Parathyroid adenoma (tissue), 2 donors: Measurements from ENCODE around the gene YPEL5.

Source experiments
- H2AFZ ChIP-seq: fragments of 300-600 bp; sonication (generic); one replicate; pipeline ENCODE4 v1.7.0; 2017; ENCODE audit warnings: antibody characterized with exemption, mild to moderate bottlenecking
- H3K27ac ChIP-seq: fragments of 300-600 bp; sonication (generic); one replicate; pipeline ENCODE4 v1.7.0; 2017
- H3K27me3 ChIP-seq: fragments of 300-600 bp; sonication (generic); one replicate; pipeline ENCODE4 v1.7.0; 2017; ENCODE audit warnings: low read length; ENCODE audit not compliant: control insufficient read depth, insufficient read depth
- H3K36me3 ChIP-seq: fragments of 300-600 bp; sonication (generic); one replicate; pipeline ENCODE4 v1.7.0; 2017; ENCODE audit warnings: low read length; ENCODE audit not compliant: control insufficient read depth, insufficient read depth
- H3K4me1 ChIP-seq: fragments of 300-600 bp; sonication (generic); one replicate; pipeline ENCODE4 v1.7.0; 2017; ENCODE audit warnings: control low read depth
- H3K4me2 ChIP-seq: fragments of 300-600 bp; sonication (generic); one replicate; pipeline ENCODE4 v1.7.0; 2017; ENCODE audit warnings: low read length
- H3K4me3 ChIP-seq: fragments of 300-600 bp; sonication (generic); one replicate; pipeline ENCODE4 v1.7.0; 2017; ENCODE audit warnings: low read depth, low read length
- H3K79me2 ChIP-seq: fragments of 300-600 bp; sonication (generic); one replicate; pipeline ENCODE4 v1.7.0; 2017; ENCODE audit warnings: control low read depth
- H3K9ac ChIP-seq: fragments of 300-600 bp; sonication (generic); one replicate; pipeline ENCODE4 v1.7.0; 2017; ENCODE audit warnings: mild to moderate bottlenecking
- H3K9me3 ChIP-seq: fragments of 300-600 bp; sonication (generic); one replicate; pipeline ENCODE4 v1.7.0; 2017; ENCODE audit warnings: low read length; ENCODE audit not compliant: control insufficient read depth
- TF ChIP-seq, protein P1 (sequence below): fragments of 300-600 bp; sonication (generic); IDR thresholded peaks from one replicate; pipeline ENCODE4 v1.7.0; 2017; ENCODE audit warnings: antibody characterized with exemption, mild to moderate bottlenecking
- donor health status: primary hyperparathyroidism.

YPEL5 gene

DNA sequence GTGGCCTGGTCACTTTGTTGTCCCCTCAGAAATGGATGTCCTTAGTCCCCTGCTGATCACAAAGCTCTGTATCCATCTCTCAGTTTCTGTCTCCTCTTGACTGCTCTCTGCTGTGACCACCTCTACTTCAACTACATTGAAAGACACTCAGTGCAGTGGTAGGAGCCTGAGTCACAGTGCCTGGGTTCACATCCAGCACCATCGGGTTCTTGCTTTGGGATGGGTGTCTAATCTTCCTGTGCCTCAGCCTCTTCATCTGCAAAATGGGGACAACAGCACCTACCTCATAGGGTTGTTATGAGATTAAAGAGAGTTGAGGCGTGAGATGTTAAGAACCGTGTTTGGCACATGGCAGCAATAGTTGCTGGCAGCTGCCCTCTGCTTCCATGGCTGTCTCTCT, 30.6 kb downstream of the YPEL5 start:
- no peak overlapping the region for H3K27ac ChIP-seq
- no peaks in the 10 kb centered on the region for H3K9me3 ChIP-seq
- TF ChIP-seq, protein P1, sequence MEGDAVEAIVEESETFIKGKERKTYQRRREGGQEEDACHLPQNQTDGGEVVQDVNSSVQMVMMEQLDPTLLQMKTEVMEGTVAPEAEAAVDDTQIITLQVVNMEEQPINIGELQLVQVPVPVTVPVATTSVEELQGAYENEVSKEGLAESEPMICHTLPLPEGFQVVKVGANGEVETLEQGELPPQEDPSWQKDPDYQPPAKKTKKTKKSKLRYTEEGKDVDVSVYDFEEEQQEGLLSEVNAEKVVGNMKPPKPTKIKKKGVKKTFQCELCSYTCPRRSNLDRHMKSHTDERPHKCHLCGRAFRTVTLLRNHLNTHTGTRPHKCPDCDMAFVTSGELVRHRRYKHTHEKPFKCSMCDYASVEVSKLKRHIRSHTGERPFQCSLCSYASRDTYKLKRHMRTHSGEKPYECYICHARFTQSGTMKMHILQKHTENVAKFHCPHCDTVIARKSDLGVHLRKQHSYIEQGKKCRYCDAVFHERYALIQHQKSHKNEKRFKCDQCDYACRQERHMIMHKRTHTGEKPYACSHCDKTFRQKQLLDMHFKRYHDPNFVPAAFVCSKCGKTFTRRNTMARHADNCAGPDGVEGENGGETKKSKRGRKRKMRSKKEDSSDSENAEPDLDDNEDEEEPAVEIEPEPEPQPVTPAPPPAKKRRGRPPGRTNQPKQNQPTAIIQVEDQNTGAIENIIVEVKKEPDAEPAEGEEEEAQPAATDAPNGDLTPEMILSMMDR: no peak
- no peak overlapping the region for H3K4me3 ChIP-seq
- no peaks in the 10 kb centered on the region for H3K27me3 ChIP-seq
- no peak overlapping the region for H2AFZ ChIP-seq
- H3K4me1 ChIP-seq: no peaks in the 10 kb centered on the region
- no peaks in the 10 kb centered on the region for H3K36me3 ChIP-seq
- no peaks in the 10 kb centered on the region for H3K79me2 ChIP-seq
- H3K9ac ChIP-seq: no peak overlapping the region
- H3K4me2 ChIP-seq: no peak overlapping the region

DNA sequence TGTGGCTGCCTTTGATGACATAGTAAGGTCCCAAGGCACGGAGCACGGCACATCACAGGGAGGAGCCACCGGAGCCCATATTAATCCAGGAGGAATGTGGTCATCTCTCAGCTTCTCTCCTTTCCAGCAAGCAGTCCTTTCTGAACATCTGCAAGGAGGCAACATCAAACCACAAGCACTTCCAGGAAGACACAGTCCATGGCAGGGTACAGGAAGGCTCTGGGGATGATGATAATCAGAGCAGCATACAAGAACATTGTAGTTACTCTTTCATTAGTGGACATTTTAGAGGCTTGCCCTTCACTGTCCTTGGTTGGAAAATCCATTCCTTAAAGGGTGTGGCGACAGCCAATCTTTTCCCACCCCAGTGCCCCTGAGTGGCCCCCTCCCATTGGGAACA, 31.1 kb downstream of the YPEL5 start:
- no peak overlapping the region for H3K4me3 ChIP-seq
- no peaks in the 10 kb centered on the region for H3K36me3 ChIP-seq
- no peaks in the 10 kb centered on the region for H3K27me3 ChIP-seq
- H2AFZ ChIP-seq: no peak overlapping the region
- H3K79me2 ChIP-seq: no peaks in the 10 kb centered on the region
- H3K4me1 ChIP-seq: no peaks in the 10 kb centered on the region
- no peak overlapping the region for H3K9ac ChIP-seq
- TF ChIP-seq, protein P1: no peak
- H3K9me3 ChIP-seq: no peaks in the 10 kb centered on the region
- no peak overlapping the region for H3K27ac ChIP-seq
- no peak overlapping the region for H3K4me2 ChIP-seq

DNA sequence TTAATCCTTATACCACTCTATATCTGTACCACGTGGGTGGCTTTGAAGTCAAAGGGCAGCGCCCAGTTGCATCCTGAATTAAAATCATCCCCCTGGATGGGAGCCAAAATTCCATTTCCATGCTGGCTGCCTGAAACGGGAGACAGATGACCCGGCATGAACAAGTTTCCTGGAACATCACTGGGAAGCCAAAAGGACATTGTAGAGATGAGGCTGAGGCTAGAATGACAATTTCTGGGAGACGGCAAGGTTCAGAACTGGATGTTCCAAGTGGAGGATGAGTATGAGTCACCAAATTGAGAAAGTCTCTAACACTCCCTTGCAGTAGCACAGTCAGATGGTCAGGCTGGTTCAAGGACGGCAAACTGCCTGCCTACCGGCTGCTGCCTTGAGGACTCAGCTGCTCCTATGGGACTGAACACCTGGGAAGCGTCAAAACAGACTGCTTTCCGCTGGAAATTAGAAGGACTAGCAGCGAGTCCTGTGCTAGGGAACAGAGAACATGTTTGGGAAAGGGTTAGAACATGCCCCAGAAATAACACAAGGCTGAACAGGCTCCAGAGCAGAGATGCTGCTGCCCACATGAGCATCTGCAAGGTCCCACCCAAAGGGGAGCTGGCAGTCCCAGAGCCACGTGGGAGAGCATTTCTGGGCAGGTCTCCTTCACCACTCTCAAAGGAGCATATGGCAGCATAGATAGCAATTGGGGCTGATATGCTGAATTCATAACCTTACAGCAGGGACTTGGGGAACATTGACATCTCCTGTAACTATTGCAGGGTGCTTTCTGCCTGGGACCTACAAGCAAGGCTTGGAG, 32.0 kb downstream of the YPEL5 start:
- H3K4me3 ChIP-seq: no peak overlapping the region
- no peak overlapping the region for H2AFZ ChIP-seq
- no peaks in the 10 kb centered on the region for H3K4me1 ChIP-seq
- H3K9me3 ChIP-seq: no peaks in the 10 kb centered on the region
- H3K27ac ChIP-seq: no peak overlapping the region
- no peaks in the 10 kb centered on the region for H3K27me3 ChIP-seq
- TF ChIP-seq, protein P1: no peak
- no peak overlapping the region for H3K9ac ChIP-seq
- no peaks in the 10 kb centered on the region for H3K36me3 ChIP-seq
- H3K4me2 ChIP-seq: no peak overlapping the region
- no peaks in the 10 kb centered on the region for H3K79me2 ChIP-seq

DNA sequence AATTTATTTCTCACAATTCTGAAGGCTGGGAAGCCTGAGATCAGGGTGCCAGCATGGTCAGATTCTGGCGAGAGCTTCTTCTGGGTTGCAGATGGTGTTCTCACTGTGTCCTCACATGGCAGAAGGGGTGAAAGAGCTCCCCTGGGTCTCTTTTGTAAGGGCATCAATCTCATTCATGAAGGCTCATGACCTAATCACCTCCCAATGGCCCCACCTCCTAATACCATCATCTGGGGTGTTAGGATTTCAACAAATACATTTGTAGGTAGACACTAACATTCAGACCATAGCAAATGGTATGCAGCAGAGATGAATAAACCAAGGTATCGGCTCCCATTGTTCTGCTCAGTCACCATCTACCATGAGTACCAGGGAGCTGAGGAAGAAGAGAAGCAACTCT, 32.7 kb downstream of the YPEL5 start:
- Histone ChIP-seq H3K4me2 (no peak overlapping the region), H3K9me3 (no peaks in the 10 kb centered on the region), H3K9ac (no peak overlapping the region), H3K4me1 (no peaks in the 10 kb centered on the region), H3K79me2 (no peaks in the 10 kb centered on the region), H3K27ac (no peak overlapping the region), H2AFZ (no peak overlapping the region), H3K27me3 (no peaks in the 10 kb centered on the region), H3K4me3 (no peak overlapping the region), H3K36me3 (no peaks in the 10 kb centered on the region)
- TF ChIP-seq, protein P1: no peak

DNA sequence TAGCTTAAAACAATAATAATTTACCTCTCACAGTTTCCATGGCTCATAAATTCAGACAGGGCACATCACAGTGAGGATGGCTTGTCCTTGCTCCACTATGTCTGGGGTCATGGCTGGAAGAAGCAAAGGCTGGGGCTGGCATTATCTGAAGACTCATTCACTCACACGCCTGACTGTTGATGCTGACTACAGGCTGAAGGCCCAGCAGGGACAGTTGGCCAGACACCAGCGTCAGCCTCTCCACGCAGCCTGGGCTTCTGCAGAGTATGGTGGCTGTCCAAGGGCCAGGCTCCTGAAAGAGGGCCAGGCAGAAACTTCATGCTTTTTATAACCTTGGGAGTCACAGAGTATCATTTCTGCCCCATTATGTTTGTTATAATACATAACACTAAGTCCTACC, 33.4 kb downstream of the YPEL5 start:
- no peak overlapping the region for H2AFZ ChIP-seq
- no peak overlapping the region for H3K4me3 ChIP-seq
- no peaks in the 10 kb centered on the region for H3K4me1 ChIP-seq
- H3K9me3 ChIP-seq: no peaks in the 10 kb centered on the region
- H3K27me3 ChIP-seq: no peaks in the 10 kb centered on the region
- H3K79me2 ChIP-seq: no peaks in the 10 kb centered on the region
- no peak overlapping the region for H3K4me2 ChIP-seq
- H3K36me3 ChIP-seq: no peaks in the 10 kb centered on the region
- no peak overlapping the region for H3K27ac ChIP-seq
- TF ChIP-seq, protein P1: no peak
- H3K9ac ChIP-seq: no peak overlapping the region
